SU-DHL-6 (cell line): Measurements from ENCODE around the gene ADARB2.

Experiments used
- H2AFZ ChIP-seq: fragments of 200-600 bp; sonication (generic); 2 replicates; pipeline ENCODE4 v1.6.1; 2014; ENCODE audit warnings: low read depth, mild to moderate bottlenecking, moderate library complexity, mixed read lengths, antibody characterized with exemption, low read length; ENCODE audit not compliant: severe bottlenecking
- H3F3A ChIP-seq: fragments of 200-600 bp; shearing (Covaris generic); 2 replicates; pipeline ENCODE4 v1.6.0; 2016; ENCODE audit warnings: antibody characterized with exemption, mild to moderate bottlenecking; ENCODE audit not compliant: insufficient read depth
- H3K27ac ChIP-seq: fragments of 200-600 bp; sonication (generic); 2 replicates; pipeline ENCODE4 v1.5.1; 2016; ENCODE audit warnings: low read depth, mild to moderate bottlenecking, low read length, moderate library complexity, mixed read lengths
- H3K27me3 ChIP-seq: fragments of 200-600 bp; sonication (generic), shearing (Covaris generic); 2 replicates; pipeline ENCODE4 v1.6.0; 2014; ENCODE audit warnings: mild to moderate bottlenecking, low read length
- H3K36me3 ChIP-seq: fragments of 200-600 bp; sonication (generic); 2 replicates; pipeline ENCODE4 v1.6.1; 2014; ENCODE audit warnings: mild to moderate bottlenecking, low read length, mixed read lengths
- H3K4me2 ChIP-seq: fragments of 300-600, 200-600 bp; shearing (Covaris generic), sonication (generic); 2 replicates; pipeline ENCODE4 v1.6.0; 2014; ENCODE audit warnings: low read length, low read depth, mild to moderate bottlenecking; ENCODE audit not compliant: poor library complexity, severe bottlenecking
- H3K4me3 ChIP-seq: fragments of 200-600 bp; sonication (generic); 2 replicates; pipeline ENCODE4 v1.5.1; 2014; ENCODE audit warnings: antibody characterized with exemption, low read length, mild to moderate bottlenecking, mixed read lengths; ENCODE audit not compliant: insufficient read depth, poor library complexity, severe bottlenecking
- H3K79me2 ChIP-seq: fragments of 200-600 bp; sonication (generic); 2 replicates; pipeline ENCODE4 v1.6.1; 2014; ENCODE audit warnings: mild to moderate bottlenecking, low read length, moderate library complexity; ENCODE audit not compliant: insufficient read depth
- H3K9ac ChIP-seq: fragments of 200-600 bp; sonication (generic); 2 replicates; pipeline ENCODE4 v1.7.0; 2014; ENCODE audit warnings: mild to moderate bottlenecking, low read length
- H3K9me2 ChIP-seq: fragments of 200-600 bp; sonication (generic); replicated peaks from 2 replicates; pipeline ENCODE4 v1.6.1; 2014; ENCODE audit warnings: low read length; ENCODE audit not compliant: insufficient read depth
- H3K9me3 ChIP-seq: fragments of 200-600 bp; sonication (generic); 2 replicates; pipeline ENCODE4 v1.6.1; 2014; ENCODE audit warnings: low read length, mixed read lengths; ENCODE audit not compliant: insufficient read depth
- H4K20me1 ChIP-seq: fragments of 200-600 bp; sonication (generic); 2 replicates; pipeline ENCODE4 v1.6.1; 2014; ENCODE audit warnings: low read depth, mild to moderate bottlenecking, antibody characterized with exemption, low read length, moderate library complexity, mixed read lengths
- CTCF ChIP-seq: fragments of 200-600 bp; sonication (generic); IDR thresholded peaks from one replicate; pipeline ENCODE4 v1.5.1; 2017; ENCODE audit warnings: antibody characterized with exemption, mild to moderate bottlenecking, low read length, moderate library complexity; ENCODE audit not compliant: insufficient read depth, poor library complexity, severe bottlenecking
- EZH2phosphoT487 ChIP-seq: fragments of 200-600 bp; sonication (generic), shearing (Covaris generic); conservative IDR thresholded peaks from 2 replicates; pipeline ENCODE4 v1.6.1; 2018; ENCODE audit warnings: mild to moderate bottlenecking, antibody characterized with exemption, low read length, moderate library complexity, mixed read lengths

ADARB2 gene

GRCh38 chr10:1486841-1487687 is 250.3 kb downstream of the ADARB2 start:
- Histone ChIP-seq H3K4me2 (no peak overlapping the region), H3K36me3 (no peaks in the 10 kb centered on the region)
- TF ChIP-seq CTCF (no peak), EZH2phosphoT487 (no peak)

GRCh38 chr10:1485357-1485756 is 252.0 kb downstream of the ADARB2 start:
- H3K4me2 ChIP-seq = no peak overlapping the region
- H3K27ac ChIP-seq = no peak overlapping the region

More at GRCh38 chr10:1486841-1487687, 250.3 kb downstream of the ADARB2 start:
- peaks cover 11% of the 10 kb centered on the region for H3F3A ChIP-seq
- H3K27me3 ChIP-seq = no peaks in the 10 kb centered on the region
- no peak overlapping the region for H3K4me3 ChIP-seq
- no peak overlapping the region for H3K27ac ChIP-seq
- no peak overlapping the region for H3K9ac ChIP-seq
- H2AFZ ChIP-seq = no peak overlapping the region
- no peaks in the 10 kb centered on the region for H3K9me2 ChIP-seq
- H3K9me3 ChIP-seq = no peaks in the 10 kb centered on the region
- H4K20me1 ChIP-seq = no peaks in the 10 kb centered on the region
- H3K79me2 ChIP-seq = no peaks in the 10 kb centered on the region

GRCh38 chr10:1483826-1484225 is 253.5 kb downstream of the ADARB2 start:
- Histone ChIP-seq H3K27me3 (no peaks in the 10 kb centered on the region), H4K20me1 (no peaks in the 10 kb centered on the region), H3K9ac (no peak overlapping the region), H3K79me2 (no peaks in the 10 kb centered on the region), H3F3A (no peaks in the 10 kb centered on the region), H3K4me3 (no peak overlapping the region), H3K9me3 (no peaks in the 10 kb centered on the region), H3K27ac (no peak overlapping the region), H3K36me3 (no peaks in the 10 kb centered on the region), H2AFZ (no peak overlapping the region), H3K4me2 (no peak overlapping the region), H3K9me2 (no peaks in the 10 kb centered on the region)
- TF ChIP-seq EZH2phosphoT487 (no peak), CTCF (no peak)

More at GRCh38 chr10:1485357-1485756, 252.0 kb downstream of the ADARB2 start:
- Histone ChIP-seq H3F3A (peaks cover 11% of the 10 kb centered on the region), H3K9ac (no peak overlapping the region), H3K27me3 (no peaks in the 10 kb centered on the region), H3K9me2 (no peaks in the 10 kb centered on the region), H4K20me1 (no peaks in the 10 kb centered on the region), H3K9me3 (no peaks in the 10 kb centered on the region), H2AFZ (no peak overlapping the region), H3K36me3 (no peaks in the 10 kb centered on the region), H3K79me2 (no peaks in the 10 kb centered on the region), H3K4me3 (no peak overlapping the region)
- no peak for TF ChIP-seq EZH2phosphoT487
- TF ChIP-seq CTCF = no peak
